HG02938 (cell line): ENCODE results near the gene LRRTM4.

Source experiments
- ATAC-seq: cut with Tn5 transposase; IDR thresholded peaks from one replicate; pipeline ENCODE4 v1.9.1; 2021; ENCODE audit warnings: mild to moderate bottlenecking, moderate library complexity; ENCODE audit not compliant: unreplicated experiment

The LRRTM4 gene

GRCh38 chr2:77479395-77479794 lies 42.8 kb downstream of the LRRTM4 start:
- no peak for ATAC-seq

- ATAC-seq = no peak
These were observed 52.1 kb downstream of the LRRTM4 start for GRCh38 chr2:77470096-77470495.

GRCh38 chr2:77469106-77469505 lies 53.1 kb downstream of the LRRTM4 start:
- no peak for ATAC-seq

- ATAC-seq = no peak
These were observed 62.3 kb downstream of the LRRTM4 start for GRCh38 chr2:77459840-77460239.

- no peak for ATAC-seq
These were observed 64.0 kb downstream of the LRRTM4 start for GRCh38 chr2:77458216-77458615.

GRCh38 chr2:77457665-77458064 lies 64.5 kb downstream of the LRRTM4 start:
- no peak for ATAC-seq

GRCh38 chr2:77443076-77443475 lies 79.1 kb downstream of the LRRTM4 start:
- ATAC-seq = no peak

GRCh38 chr2:77434880-77435279 lies 87.3 kb downstream of the LRRTM4 start:
- no peak for ATAC-seq

- no peak for ATAC-seq
These were observed 93.2 kb downstream of the LRRTM4 start for GRCh38 chr2:77428946-77429345.

GRCh38 chr2:77421971-77422370 lies 100.2 kb downstream of the LRRTM4 start:
- no peak for ATAC-seq

- no peak for ATAC-seq
These were observed 103.6 kb downstream of the LRRTM4 start for GRCh38 chr2:77418537-77418936.

GRCh38 chr2:77404189-77404588 lies 118.0 kb downstream of the LRRTM4 start:
- no peak for ATAC-seq

- no peak for ATAC-seq
These were observed 123.1 kb downstream of the LRRTM4 start for GRCh38 chr2:77398970-77399600.

GRCh38 chr2:77397763-77398162 lies 124.4 kb downstream of the LRRTM4 start:
- ATAC-seq = no peak

GRCh38 chr2:77395011-77395410 lies 127.2 kb downstream of the LRRTM4 start:
- no peak for ATAC-seq

GRCh38 chr2:77391119-77391518 lies 131.1 kb downstream of the LRRTM4 start:
- no peak for ATAC-seq

- no peak for ATAC-seq
These were observed 134.9 kb downstream of the LRRTM4 start for GRCh38 chr2:77387324-77387723.

GRCh38 chr2:77372636-77373035 lies 149.5 kb downstream of the LRRTM4 start:
- ATAC-seq = no peak

- no peak for ATAC-seq
These were observed 151.7 kb downstream of the LRRTM4 start for GRCh38 chr2:77370511-77370910.

- no peak for ATAC-seq
These were observed 158.9 kb downstream of the LRRTM4 start for GRCh38 chr2:77363277-77363676.

- ATAC-seq = no peak
These were observed 173.4 kb downstream of the LRRTM4 start for GRCh38 chr2:77348821-77349220.

- ATAC-seq = no peak
These were observed 186.2 kb downstream of the LRRTM4 start for GRCh38 chr2:77336013-77336412.
